Measurements from ENCODE around the gene MYMK. TPM values are rescaled to one million over a fixed set of nuclear protein-coding genes. Genes with fewer than 3 reads are reported as not detected.

The MYMK gene
- total and polyA plus RNA-seq, 2 of the 8 experiments (the other 6 are each of a cell fraction or from before 2014, with no cell fraction given): not detected

- Histone ChIP-seq H3K27me3 (replicated peaks in 1 of 4; ENCODE audit: control insufficient read depth in 3 of 4, extremely low read depth in 1 of 4, insufficient read depth in 3 of 4, low read length in 3 of 4) (no peaks in the 10 kb centered on the region), H4K20me1 (replicated peaks in 1 of 2; ENCODE audit: control insufficient read depth in 1 of 2, insufficient read depth in 2 of 2, low read length in 2 of 2) (peaks cover 0 to 4% of the 10 kb centered on the region in 2 experiments), H3K9ac (replicated peaks in 1 of 4; ENCODE audit: extremely low read depth in 1 of 4, low read depth in 3 of 4, low read length in 3 of 4) (no peak overlapping the region), H3K27ac (ENCODE audit: low read depth, low read length) (no peak overlapping the region), H3K4ac (replicated peaks; ENCODE audit: insufficient read length, low read depth, low read length) (no peak overlapping the region), H2BK120ac (replicated peaks; ENCODE audit: low read depth, low read length) (no peak overlapping the region), H3K4me3 (ENCODE audit: extremely low read depth in 1 of 4, insufficient read depth in 2 of 4, low read depth in 3 of 4, low read length in 4 of 4) (no peak overlapping the region), H3K4me1 (replicated peaks in 1 of 4; ENCODE audit: control insufficient read depth in 3 of 4, insufficient read depth in 4 of 4, low read length in 3 of 4) (peaks cover 6 to 12% (median 8%) of the 10 kb centered on the region in 4 experiments; a peak in 6 of 7 replicates), H2AFZ (ENCODE audit: low read length) (no peak overlapping the region), H3K4me2 (ENCODE audit: insufficient read depth in 1 of 2, low read depth in 2 of 2, low read length in 2 of 2) (no peak overlapping the region), H4K8ac (ENCODE audit: extremely low read depth, insufficient read depth, low read length) (no peak overlapping the region), H2BK5ac (ENCODE audit: low read depth, low read length) (no peak overlapping the region), H3K79me1 (ENCODE audit: low read depth, low read length) (no peaks in the 10 kb centered on the region; the same call in 1 of the 2 replicates), H2AK5ac (ENCODE audit: low read depth, low read length) (no peak overlapping the region), H4K91ac (replicated peaks; ENCODE audit: insufficient read length, low read length) (no peak overlapping the region), H2BK15ac (ENCODE audit: low read length) (0 out of 2 replicates have a peak overlapping the region, but pooled peaks have one; percentile 55), H3K56ac (replicated peaks; ENCODE audit: insufficient read length, low read depth, low read length) (no peak overlapping the region), H3K23me2 (ENCODE audit: low read depth, low read length) (no peaks in the 10 kb centered on the region), H3K18ac (ENCODE audit: extremely low read depth, low read length) (no peak overlapping the region), H2BK12ac (ENCODE audit: low read depth, low read length) (no peak overlapping the region; the same call in 1 of the 2 replicates), H4K5ac (ENCODE audit: insufficient read length, low read depth, low read length) (no peak overlapping the region), H3K23ac (ENCODE audit: insufficient read length) (no peak overlapping the region), H3K14ac (ENCODE audit: insufficient read length) (no peak overlapping the region), H3K9me3 (ENCODE audit: insufficient read depth in 2 of 2, low read depth in 1 of 2, low read length in 1 of 2) (no peaks in the 10 kb centered on the region), H3K79me2 (ENCODE audit: control insufficient read depth in 1 of 2, insufficient read depth in 2 of 2, low read length in 2 of 2) (no peaks in the 10 kb centered on the region), H3K36me3 (ENCODE audit: control insufficient read depth in 2 of 4, insufficient read depth in 4 of 4, low read length in 3 of 4) (no peaks in the 10 kb centered on the region), H2BK20ac (ENCODE audit: low read length) (no peak overlapping the region)
- FAIRE-seq: no peak
- no peak for DNase-seq (ENCODE audit: low read depth in 1 of 2, low spot score in 2 of 2)
- ChIA-PET POLR2A (ENCODE audit: partially characterized antibody) (no interaction called here), CTCF (ENCODE audit: partially characterized antibody) (interaction anchor here (0.6 to 4.6 kb wide), 12 partner anchors 10 to 159 kb away, joined by 3 to 26 read pairs (median 4); no protein-coding TSS in a partner anchor)
- 93% methylated on average over 8 of the region's 8 CpGs; no CpG with 5 or more reads in 1 of the 2 experiments for WGBS, 2 experiments (ENCODE audit: extremely low coverage in 1 of 2, insufficient coverage in 1 of 2, insufficient read length in 1 of 2, insufficient replicate concordance in 2 of 2, low coverage in 1 of 2, low lambda C conversion rate in 2 of 2, missing lambda C conversion rate in 1 of 2)
- TF ChIP-seq JUND (IDR thresholded peaks at IDR 0.05; ENCODE audit: low read length): no peak
- no peak for TF ChIP-seq NRF1 (IDR thresholded peaks at IDR 0.05; ENCODE audit: low read depth, low read length)
- TF ChIP-seq KDM5A (IDR thresholded peaks at IDR 0.05; ENCODE audit: low read length): no peak
- no peak for TF ChIP-seq BRCA1 (IDR thresholded peaks at IDR 0.05; ENCODE audit: low read depth, low read length)
- TF ChIP-seq SRF (IDR thresholded peaks at IDR 0.05; ENCODE audit: low read depth, low read length): no peak
- TF ChIP-seq POLR2A (IDR thresholded peaks at IDR 0.05; ENCODE audit: control extremely low read depth in 1 of 2, low read depth in 2 of 2, low read length in 2 of 2): no peak
Measured at GRCh38 chr9:133554729-133555128, 30.0 kb upstream of the MYMK start.
